Mammary epithelial cell (primary cell): ENCODE results near the gene USPL1.

ENCODE experiments used
- CTCF ChIP-seq, 2 donors: IDR thresholded peaks in 1 of 2; conservative IDR thresholded peaks in 1 of 2; 2 replicates each; pipeline ENCODE4 v1.5.1; 2011 to 2012; ENCODE audit warnings: inconsistent platforms in 2 of 2, low read length in 2 of 2, mild to moderate bottlenecking in 2 of 2, control low read depth in 1 of 2, low read depth in 1 of 2; ENCODE audit not compliant: insufficient read depth in 1 of 2; ENCODE audit errors: extremely low read depth in 1 of 2
- EZH2 ChIP-seq: IDR thresholded peaks from 2 replicates; pipeline ENCODE4 v1.6.1; 2012; ENCODE audit warnings: low read length, inconsistent platforms, borderline replicate concordance

- TF ChIP-seq CTCF (conservative IDR thresholded peaks at IDR 0.05 in 1 of 2, IDR thresholded peaks at IDR 0.05 in 1 of 2; ENCODE audit: extremely low read depth in 1 of 2, insufficient read depth in 1 of 2, low read depth in 1 of 2, low read length in 2 of 2) (no peak), EZH2 (no peak)
These were observed 78.8 kb downstream of the USPL1 start for GRCh38 chr13:30696278-30697176.
